Hepatocyte (in vitro differentiated cells): Measurements from ENCODE around the gene SELENOV.

Experiments used
- EZH2 ChIP-seq: fragments of 200-600 bp; sonication (generic); IDR thresholded peaks from 2 replicates; pipeline ENCODE4 v1.6.1; 2016; ENCODE audit warnings: antibody characterized with exemption, mild to moderate bottlenecking, borderline replicate concordance
- EZH2phosphoT487 ChIP-seq: fragments of 200-600 bp; sonication (generic); IDR thresholded peaks from one replicate; pipeline ENCODE4 v1.6.1; 2018; ENCODE audit warnings: antibody characterized with exemption, mild to moderate bottlenecking, low read depth, moderate library complexity; ENCODE audit not compliant: unreplicated experiment, severe bottlenecking
- TF ChIP-seq, protein P1 (sequence below): fragments of 200-600 bp; sonication (generic); IDR thresholded peaks from 2 replicates; pipeline ENCODE4 v1.5.1; 2016; ENCODE audit warnings: antibody characterized with exemption, mild to moderate bottlenecking; ENCODE audit not compliant: poor library complexity

DNA sequence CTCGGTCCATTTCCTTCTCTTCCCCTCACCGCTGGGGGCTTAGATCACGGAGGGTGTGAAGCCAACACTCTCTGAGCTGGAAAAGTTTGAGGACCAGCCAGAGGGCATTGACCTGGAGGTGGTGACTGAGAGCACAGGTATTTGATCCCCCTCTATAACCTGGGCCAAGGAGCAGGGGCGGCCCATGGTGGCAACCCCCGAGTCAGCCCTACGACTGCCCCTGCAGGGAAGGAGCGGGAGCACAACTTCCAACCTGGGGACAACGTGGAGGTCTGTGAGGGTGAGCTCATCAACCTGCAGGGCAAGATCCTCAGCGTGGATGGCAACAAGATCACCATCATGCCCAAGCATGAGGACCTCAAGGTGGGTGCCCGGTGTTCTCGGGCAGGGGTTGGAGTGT, 45.9 kb upstream of the SELENOV start:
- TF ChIP-seq, protein P1, sequence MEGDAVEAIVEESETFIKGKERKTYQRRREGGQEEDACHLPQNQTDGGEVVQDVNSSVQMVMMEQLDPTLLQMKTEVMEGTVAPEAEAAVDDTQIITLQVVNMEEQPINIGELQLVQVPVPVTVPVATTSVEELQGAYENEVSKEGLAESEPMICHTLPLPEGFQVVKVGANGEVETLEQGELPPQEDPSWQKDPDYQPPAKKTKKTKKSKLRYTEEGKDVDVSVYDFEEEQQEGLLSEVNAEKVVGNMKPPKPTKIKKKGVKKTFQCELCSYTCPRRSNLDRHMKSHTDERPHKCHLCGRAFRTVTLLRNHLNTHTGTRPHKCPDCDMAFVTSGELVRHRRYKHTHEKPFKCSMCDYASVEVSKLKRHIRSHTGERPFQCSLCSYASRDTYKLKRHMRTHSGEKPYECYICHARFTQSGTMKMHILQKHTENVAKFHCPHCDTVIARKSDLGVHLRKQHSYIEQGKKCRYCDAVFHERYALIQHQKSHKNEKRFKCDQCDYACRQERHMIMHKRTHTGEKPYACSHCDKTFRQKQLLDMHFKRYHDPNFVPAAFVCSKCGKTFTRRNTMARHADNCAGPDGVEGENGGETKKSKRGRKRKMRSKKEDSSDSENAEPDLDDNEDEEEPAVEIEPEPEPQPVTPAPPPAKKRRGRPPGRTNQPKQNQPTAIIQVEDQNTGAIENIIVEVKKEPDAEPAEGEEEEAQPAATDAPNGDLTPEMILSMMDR: no peak
- TF ChIP-seq EZH2phosphoT487 (no peak), EZH2 (no peak)
